ENCODE data around the gene RPTOR. TPM values are rescaled to one million over a fixed set of nuclear protein-coding genes. Genes with fewer than 3 reads are reported as not detected.
A peak's percentile ranks its signal among the peaks of the same experiment; 100 is the strongest.

Gene RPTOR
- total and polyA plus RNA-seq, 4 donors, result 12.4 to 46.1 (median 29.7) TPM

- Histone ChIP-seq H3K27me3 (ENCODE audit: control insufficient read depth in 3 of 3, insufficient read depth in 3 of 3, low read length in 2 of 3) (no peaks in the 10 kb centered on the region), H3K9ac (ENCODE audit: insufficient read depth in 1 of 2, low read length in 2 of 2) (no peak overlapping the region), H3K36me3 (ENCODE audit: control insufficient read depth in 4 of 4, insufficient read depth in 4 of 4, low read length in 4 of 4) (peaks cover 0 to 7% (median 3%) of the 10 kb centered on the region in 4 donors), H3K9me3 (ENCODE audit: control insufficient read depth in 4 of 4, insufficient read depth in 3 of 4, low read length in 3 of 4) (no peaks in the 10 kb centered on the region), H3K4me1 (ENCODE audit: control insufficient read depth in 5 of 5, insufficient read depth in 5 of 5, low read length in 5 of 5) (peaks cover 3 to 26% (median 10%) of the 10 kb centered on the region in 5 donors), H3K27ac (ENCODE audit: low read depth in 1 of 2, low read length in 1 of 2) (no peak overlapping the region), H3K4me3 (no peak overlapping the region)
- WGBS, 2 donors, result 24 to 58% methylated on average over 12 of the region's 12 CpGs
- TF ChIP-seq, protein P1, sequence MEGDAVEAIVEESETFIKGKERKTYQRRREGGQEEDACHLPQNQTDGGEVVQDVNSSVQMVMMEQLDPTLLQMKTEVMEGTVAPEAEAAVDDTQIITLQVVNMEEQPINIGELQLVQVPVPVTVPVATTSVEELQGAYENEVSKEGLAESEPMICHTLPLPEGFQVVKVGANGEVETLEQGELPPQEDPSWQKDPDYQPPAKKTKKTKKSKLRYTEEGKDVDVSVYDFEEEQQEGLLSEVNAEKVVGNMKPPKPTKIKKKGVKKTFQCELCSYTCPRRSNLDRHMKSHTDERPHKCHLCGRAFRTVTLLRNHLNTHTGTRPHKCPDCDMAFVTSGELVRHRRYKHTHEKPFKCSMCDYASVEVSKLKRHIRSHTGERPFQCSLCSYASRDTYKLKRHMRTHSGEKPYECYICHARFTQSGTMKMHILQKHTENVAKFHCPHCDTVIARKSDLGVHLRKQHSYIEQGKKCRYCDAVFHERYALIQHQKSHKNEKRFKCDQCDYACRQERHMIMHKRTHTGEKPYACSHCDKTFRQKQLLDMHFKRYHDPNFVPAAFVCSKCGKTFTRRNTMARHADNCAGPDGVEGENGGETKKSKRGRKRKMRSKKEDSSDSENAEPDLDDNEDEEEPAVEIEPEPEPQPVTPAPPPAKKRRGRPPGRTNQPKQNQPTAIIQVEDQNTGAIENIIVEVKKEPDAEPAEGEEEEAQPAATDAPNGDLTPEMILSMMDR (IDR thresholded peaks at IDR 0.05; ENCODE audit: control extremely low read depth, extremely low read depth), result no peak
- DNase-seq, result no peak
- ATAC-seq (ENCODE audit: insufficient read depth, low FRiP score), result no peak
Observed at GRCh38 chr17:80871341-80871740, 326.7 kb downstream of the RPTOR start.

DNA sequence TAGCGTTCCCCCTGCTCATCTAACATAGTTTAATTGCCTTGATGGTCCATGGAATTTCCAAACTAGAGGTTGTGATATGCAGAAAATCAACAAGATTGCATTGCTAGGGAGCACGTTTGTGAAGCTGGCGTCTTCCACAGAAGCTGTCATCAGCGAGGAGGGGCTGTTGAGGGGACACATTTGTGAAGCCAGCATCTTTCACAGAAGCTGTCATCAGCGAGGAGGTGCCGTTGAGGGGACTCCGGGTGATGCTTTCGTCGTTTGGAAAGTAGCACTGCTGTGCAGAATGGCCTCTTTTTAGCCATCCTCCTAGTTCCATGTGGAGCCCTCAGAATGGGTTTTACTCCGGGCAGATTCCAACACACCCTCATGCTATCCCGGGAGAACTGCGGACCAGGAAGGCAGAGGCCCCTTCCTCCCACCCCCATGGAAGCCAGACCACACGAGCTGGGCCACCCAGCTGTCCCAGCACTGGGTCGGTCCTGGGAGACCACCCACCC, 327.4 kb downstream of the RPTOR start:
- Histone ChIP-seq H3K4me3 (no peak overlapping the region), H3K9ac (ENCODE audit: insufficient read depth in 1 of 2, low read length in 2 of 2) (no peak overlapping the region), H3K27me3 (ENCODE audit: control insufficient read depth in 3 of 3, insufficient read depth in 3 of 3, low read length in 2 of 3) (no peaks in the 10 kb centered on the region), H3K4me1 (ENCODE audit: control insufficient read depth in 5 of 5, insufficient read depth in 5 of 5, low read length in 5 of 5) (peaks cover 3 to 26% (median 10%) of the 10 kb centered on the region in 5 donors), H3K9me3 (ENCODE audit: control insufficient read depth in 4 of 4, insufficient read depth in 3 of 4, low read length in 3 of 4) (no peaks in the 10 kb centered on the region), H3K27ac (ENCODE audit: low read depth in 1 of 2, low read length in 1 of 2) (no peak overlapping the region), H3K36me3 (ENCODE audit: control insufficient read depth in 4 of 4, insufficient read depth in 4 of 4, low read length in 4 of 4) (peaks cover 0 to 7% (median 3%) of the 10 kb centered on the region in 4 donors)
- TF ChIP-seq, protein P1 (IDR thresholded peaks at IDR 0.05; ENCODE audit: control extremely low read depth, extremely low read depth), result no peak
- ATAC-seq (ENCODE audit: insufficient read depth, low FRiP score) (no peak), DNase-seq (peak; percentile 71 to 83 (median 74))
- 69 to 76% methylated on average over 14 of the region's 14 CpGs for WGBS, 2 donors

DNA sequence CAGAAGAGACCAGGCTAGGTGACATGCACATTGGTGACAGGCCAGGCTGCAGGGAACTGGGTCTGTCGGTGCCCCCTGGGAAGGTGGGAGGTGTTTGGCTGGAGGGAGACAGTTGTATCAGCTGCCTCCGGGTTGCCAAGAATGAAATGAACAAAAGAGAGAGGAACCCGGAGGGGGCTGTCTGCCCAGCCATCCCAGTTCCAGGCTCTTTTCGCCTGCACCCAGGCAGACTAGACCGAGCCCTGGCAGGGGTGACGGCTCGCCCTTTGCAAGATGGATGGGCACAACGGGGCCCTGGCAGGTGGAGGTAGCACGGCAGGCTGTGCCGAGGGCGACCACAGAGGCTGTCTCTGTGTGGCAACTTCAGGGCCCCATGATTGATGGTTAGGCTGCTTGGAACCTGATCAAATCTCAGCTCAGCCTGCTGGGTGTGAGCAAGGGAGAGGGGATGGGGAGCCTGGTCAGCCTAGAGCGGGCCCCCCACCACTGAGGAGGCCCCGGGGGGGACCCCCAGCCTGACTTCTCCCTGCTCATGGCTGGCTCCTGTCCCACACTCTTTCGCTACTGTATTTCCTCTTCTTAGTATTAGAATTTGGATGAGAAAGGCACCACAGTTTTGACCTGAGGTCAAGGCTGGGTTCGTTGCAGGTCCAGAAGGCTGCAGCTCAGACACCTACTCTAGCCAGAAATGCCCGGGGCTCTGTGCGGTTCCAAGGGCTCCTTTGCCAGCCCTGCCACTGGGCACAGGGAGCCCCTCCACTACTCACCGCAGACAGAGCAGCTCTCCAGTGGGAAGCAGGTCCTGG, 328.1 kb downstream of the RPTOR start:
- H3K36me3 ChIP-seq (ENCODE audit: control insufficient read depth in 4 of 4, insufficient read depth in 4 of 4, low read length in 4 of 4), result peaks cover 0 to 7% (median 3%) of the 10 kb centered on the region in 4 donors
- peak; percentile 43 to 70 (median 43) for DNase-seq
- ATAC-seq (ENCODE audit: insufficient read depth, low FRiP score), result no peak

More for the DNA sequence above, 328.1 kb downstream of the RPTOR start:
- 54 to 75% methylated on average over 18 of the region's 18 CpGs for WGBS, 2 donors
- H3K27me3 ChIP-seq (ENCODE audit: control insufficient read depth in 3 of 3, insufficient read depth in 3 of 3, low read length in 2 of 3), result no peaks in the 10 kb centered on the region
- no peak overlapping the region for H3K27ac ChIP-seq (ENCODE audit: low read depth in 1 of 2, low read length in 1 of 2)
- no peaks in the 10 kb centered on the region for H3K9me3 ChIP-seq (ENCODE audit: control insufficient read depth in 4 of 4, insufficient read depth in 3 of 4, low read length in 3 of 4)
- no peak overlapping the region for H3K9ac ChIP-seq (ENCODE audit: insufficient read depth in 1 of 2, low read length in 2 of 2)
- TF ChIP-seq, protein P1 (IDR thresholded peaks at IDR 0.05; ENCODE audit: control extremely low read depth, extremely low read depth), result no peak
- H3K4me3 ChIP-seq, result no peak overlapping the region
- peaks cover 3 to 31% (median 10%) of the 10 kb centered on the region in 5 donors for H3K4me1 ChIP-seq (ENCODE audit: control insufficient read depth in 5 of 5, insufficient read depth in 5 of 5, low read length in 5 of 5)

All from lung (tissue), 12 donors.